ENCODE measurements around the gene MECR.
A peak's percentile ranks its signal among the peaks of the same experiment; 100 is the strongest.

MECR gene

DNA sequence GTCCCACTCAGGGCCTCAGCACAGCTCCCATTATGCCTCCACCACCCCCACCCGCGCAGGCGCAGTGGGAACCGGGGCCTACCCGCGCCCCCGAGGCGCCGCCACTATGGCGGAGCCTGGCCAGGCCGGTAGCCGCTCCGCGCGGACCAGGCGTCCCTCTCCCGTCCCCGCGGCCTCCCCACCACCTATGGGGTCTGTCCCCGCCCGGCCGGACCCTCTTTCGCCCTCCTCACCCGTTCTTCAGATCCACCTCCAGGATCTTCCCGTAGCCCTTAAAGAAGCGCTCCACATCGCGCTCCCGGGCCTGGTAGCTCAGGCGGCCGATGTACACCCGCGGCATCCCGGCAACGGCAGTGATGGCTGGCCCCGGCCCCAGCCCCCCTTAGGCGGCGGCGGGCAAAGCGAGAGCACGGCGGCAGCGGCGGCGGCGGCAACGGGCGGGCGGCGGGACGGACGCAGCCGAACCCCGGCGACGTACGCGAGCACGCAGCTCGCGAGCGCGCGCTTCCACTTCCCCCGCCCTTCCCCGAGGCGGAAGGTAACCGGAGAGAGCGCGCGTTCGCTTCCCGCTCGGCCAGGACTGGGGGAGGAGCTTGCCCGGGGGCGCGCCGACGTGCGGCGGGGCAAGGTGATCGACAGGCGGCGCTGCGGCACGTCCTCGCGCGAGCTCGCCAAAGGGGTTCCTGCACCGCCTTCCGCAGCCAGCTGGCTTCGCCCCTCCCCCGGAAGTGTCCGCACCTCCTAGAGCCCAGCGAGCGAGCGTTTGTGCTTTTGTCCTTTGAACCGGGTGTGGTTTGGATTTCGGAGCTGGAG, 49.1 kb downstream of the MECR start, which contains the start of gene SRSF4:
SRSF4 (minus strand) TSS at position 488 of the 813 bp plus-strand sequence; CDS start at position 340, 148 bp downstream.
- H3K4me3 ChIP-seq (ENCODE audit: low read length): peak within 1 kb of the TSS; percentile 92
- peak; percentile 90 for DNase-seq (ENCODE audit: low read depth)
- TF ChIP-seq, protein P1, sequence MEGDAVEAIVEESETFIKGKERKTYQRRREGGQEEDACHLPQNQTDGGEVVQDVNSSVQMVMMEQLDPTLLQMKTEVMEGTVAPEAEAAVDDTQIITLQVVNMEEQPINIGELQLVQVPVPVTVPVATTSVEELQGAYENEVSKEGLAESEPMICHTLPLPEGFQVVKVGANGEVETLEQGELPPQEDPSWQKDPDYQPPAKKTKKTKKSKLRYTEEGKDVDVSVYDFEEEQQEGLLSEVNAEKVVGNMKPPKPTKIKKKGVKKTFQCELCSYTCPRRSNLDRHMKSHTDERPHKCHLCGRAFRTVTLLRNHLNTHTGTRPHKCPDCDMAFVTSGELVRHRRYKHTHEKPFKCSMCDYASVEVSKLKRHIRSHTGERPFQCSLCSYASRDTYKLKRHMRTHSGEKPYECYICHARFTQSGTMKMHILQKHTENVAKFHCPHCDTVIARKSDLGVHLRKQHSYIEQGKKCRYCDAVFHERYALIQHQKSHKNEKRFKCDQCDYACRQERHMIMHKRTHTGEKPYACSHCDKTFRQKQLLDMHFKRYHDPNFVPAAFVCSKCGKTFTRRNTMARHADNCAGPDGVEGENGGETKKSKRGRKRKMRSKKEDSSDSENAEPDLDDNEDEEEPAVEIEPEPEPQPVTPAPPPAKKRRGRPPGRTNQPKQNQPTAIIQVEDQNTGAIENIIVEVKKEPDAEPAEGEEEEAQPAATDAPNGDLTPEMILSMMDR (conservative IDR thresholded peaks at IDR 0.05; ENCODE audit: low read depth, low read length): peak; percentile 44

DNA sequence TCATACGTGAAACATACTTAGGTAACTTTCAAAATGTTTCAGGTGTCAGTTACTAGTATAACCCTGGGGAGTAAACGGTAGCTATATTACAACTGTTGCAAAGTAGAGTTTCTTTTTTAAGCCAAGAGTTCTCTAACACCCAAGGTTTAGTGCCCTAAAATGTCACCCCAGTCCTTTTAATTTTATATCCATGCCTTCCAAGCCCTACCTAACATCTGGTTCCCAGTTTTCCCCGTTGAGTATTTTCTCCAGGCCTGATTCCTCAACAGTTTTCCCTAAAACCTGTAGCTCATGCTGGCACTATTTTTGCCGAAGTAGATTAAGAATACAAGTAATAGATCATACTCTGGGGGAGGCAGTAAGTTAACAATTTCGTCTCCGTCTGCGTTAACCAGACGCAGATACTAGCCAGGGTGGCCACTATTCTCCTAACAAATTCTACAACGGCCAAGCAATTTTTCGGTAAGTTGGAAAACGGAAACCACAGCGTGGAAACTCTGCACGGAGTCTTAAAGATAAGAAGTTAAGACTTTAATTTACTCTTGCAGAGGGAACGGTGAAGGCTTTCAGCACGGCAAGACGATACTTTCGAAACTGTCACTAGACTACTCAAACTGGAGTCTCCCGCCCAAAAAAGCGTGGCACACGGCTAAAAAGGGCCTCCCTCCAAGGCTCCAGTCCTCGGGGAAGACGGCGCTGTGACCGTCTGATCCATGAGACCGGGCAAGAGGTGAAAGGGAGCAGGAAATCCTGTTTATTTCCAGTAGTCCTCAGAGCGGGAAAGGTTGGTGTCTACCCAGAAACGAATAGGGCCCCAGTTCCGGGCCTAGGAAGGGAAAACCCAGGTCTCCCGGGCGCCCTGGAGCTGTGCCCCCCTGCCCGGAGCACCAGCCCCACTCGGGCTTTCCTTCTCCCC, 50.0 kb downstream of the MECR start:
- peak overlapping the region; percentile 92 for H3K4me3 ChIP-seq (ENCODE audit: low read length)
- TF ChIP-seq, protein P1 (conservative IDR thresholded peaks at IDR 0.05; ENCODE audit: low read depth, low read length): no peak
- DNase-seq (ENCODE audit: low read depth): no peak

DNA sequence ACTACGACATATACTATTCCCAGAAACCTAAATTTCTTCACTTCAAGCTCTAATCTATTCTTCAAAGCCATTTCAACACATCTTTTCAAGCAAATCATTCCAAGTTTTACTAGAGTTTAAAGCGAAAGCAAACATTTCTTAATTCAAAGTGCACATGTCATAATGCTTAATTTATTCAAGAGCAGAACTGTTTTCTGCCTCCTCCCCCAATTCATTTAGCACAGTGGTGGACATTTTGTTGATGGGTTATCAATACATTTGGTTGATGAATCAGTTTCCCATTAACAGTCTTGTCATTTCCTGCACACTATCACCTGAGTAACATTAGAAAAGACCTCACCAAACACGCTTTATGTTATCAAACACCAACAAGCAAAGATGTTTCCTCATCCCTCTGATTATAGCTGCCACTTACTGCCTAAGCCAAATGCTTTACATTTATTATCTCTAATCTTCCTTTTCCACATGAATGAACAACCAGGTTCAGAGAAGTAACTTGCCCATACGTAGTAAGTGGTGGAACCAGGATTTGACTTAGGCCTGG, 51.0 kb downstream of the MECR start:
- TF ChIP-seq, protein P1 (conservative IDR thresholded peaks at IDR 0.05; ENCODE audit: low read depth, low read length): no peak
- H3K4me3 ChIP-seq (ENCODE audit: low read length): peak overlapping the region; percentile 92
- DNase-seq (ENCODE audit: low read depth): no peak

DNA sequence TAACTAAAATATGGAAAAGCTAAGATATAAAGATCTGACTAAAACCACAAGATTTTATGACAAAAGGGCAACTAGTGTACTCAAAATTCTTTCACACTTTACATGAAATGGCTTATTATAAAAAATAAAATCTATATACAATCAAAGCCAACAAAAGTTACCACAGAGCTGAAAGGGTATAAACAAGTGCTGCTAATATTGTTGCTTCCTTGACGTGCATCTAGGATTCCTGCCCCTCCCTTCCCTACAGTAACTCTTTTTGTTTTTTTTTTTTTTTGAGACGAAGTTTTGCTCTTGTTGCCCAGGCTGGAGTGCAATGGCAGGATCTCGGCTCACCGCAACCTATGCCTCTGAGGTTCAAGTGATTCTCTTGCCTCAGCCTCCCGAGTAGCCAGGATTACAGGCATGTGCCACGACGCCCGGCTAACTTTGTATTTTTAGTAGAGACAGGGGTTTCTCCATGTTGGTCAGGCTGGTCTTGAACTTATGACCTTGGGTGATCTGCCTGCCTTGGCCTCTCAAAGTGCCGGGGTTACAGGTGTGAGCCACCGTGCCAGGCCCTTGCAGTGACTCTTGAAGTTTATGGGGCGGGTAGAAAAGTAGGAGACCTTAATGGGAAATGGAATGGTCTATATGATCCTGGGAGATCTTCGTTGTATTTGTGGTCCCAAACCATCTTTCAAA, 53.6 kb downstream of the MECR start:
- no peak overlapping the region for H3K4me3 ChIP-seq (ENCODE audit: low read length)
- no peak for DNase-seq (ENCODE audit: low read depth)
- TF ChIP-seq, protein P1 (conservative IDR thresholded peaks at IDR 0.05; ENCODE audit: low read depth, low read length): no peak

DNA sequence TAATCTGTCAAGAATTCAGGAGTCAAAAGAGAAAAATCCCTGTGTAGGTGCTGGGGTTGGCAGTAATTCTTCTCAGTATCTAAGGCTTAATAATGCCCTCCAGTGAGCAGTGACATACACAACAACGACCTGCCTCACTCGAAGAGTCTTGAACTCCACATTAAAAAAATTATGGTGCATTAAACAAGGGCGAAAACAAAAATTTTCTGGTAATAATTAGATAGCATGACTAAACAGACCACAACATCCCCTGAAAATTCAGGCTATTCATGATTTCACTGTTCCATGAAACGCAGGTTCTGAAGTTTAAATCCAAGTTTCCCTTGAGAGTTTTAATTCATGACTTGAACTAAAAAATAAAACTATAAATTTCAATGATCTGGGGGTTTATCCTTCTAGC, 54.2 kb downstream of the MECR start:
- TF ChIP-seq, protein P1 (conservative IDR thresholded peaks at IDR 0.05; ENCODE audit: low read depth, low read length): no peak

DNA sequence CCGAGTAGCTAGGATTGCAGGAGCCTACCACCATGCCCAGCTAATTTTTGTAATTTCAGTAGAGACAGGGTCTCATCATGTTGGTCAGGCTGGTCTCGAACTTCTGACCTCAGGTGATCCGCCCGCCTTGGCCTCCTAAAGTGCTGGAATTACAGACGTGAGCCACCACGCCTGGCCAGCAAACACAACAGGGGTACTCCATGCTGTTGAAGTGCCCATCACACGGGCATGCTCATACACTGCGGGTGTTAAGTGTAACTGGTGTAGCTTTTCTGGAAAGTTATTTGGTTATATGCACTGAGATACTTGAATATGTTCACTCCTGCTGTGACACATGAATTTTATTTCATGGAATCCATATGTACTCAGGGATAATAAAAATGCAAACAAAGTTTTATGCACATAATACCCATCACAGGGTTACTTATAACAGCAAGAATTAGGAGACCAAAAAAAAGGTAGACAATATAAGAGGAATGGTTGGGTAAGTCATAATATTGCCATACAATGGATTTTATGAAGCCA, 58.3 kb downstream of the MECR start:
- TF ChIP-seq, protein P1 (conservative IDR thresholded peaks at IDR 0.05; ENCODE audit: low read depth, low read length): no peak
- DNase-seq (ENCODE audit: low read depth): no peak
- no peak overlapping the region for H3K4me3 ChIP-seq (ENCODE audit: low read length)

More for the DNA sequence above, 54.2 kb downstream of the MECR start:
- no peak overlapping the region for H3K4me3 ChIP-seq (ENCODE audit: low read length)
- DNase-seq (ENCODE audit: low read depth): no peak

All from retinal pigment epithelial cell (primary cell).